Testis (tissue), 3 donors: ENCODE results near the gene CMPK2. TPM values are rescaled to one million over a fixed set of nuclear protein-coding genes. Genes with fewer than 3 reads are reported as not detected.

Experiments used
- DNase-seq: peaks from one replicate; pipeline ENCODE4 v3.0.0-alpha.2; 2019
- H3K27ac ChIP-seq, 2 donors: fragments of 200-600 bp; sonication (generic); one replicate each; pipeline ENCODE4 v1.5.1; 2019
- H3K27me3 ChIP-seq: fragments of 200-600 bp; sonication (generic); one replicate; pipeline ENCODE4 v1.5.1; 2019
- H3K36me3 ChIP-seq: fragments of 200-600 bp; sonication (generic); one replicate; pipeline ENCODE4 v1.5.1; 2017; ENCODE audit warnings: low read depth; ENCODE audit errors: missing control alignments
- H3K4me1 ChIP-seq: fragments of 200-600 bp; sonication (generic); one replicate; pipeline ENCODE4 v1.5.1; 2019
- H3K4me3 ChIP-seq, 2 donors: fragments of 200-600 bp; sonication (generic); one replicate each; pipeline ENCODE4 v1.5.1; 2017 to 2019
- H3K9me3 ChIP-seq: fragments of 200-600 bp; sonication (generic); one replicate; pipeline ENCODE4 v1.5.1; 2017
- POLR2A ChIP-seq: fragments of 450-650 bp; IDR thresholded peaks from one replicate; pipeline ENCODE4 v1.6.1; 2017; ENCODE audit warnings: antibody characterized with exemption, mild to moderate bottlenecking, moderate library complexity
- WGBS, 2 donors: methylation state at CpG; one replicate each; pipeline ENCODE4 v1.1.5; 2018; 5-methylcytosine and 5-hydroxymethylcytosine counted together
- intact Hi-C: fragments of 100-400 bp; cut with DNase I; formaldehyde crosslinking; loops from one replicate; pipeline ENCODE4 v1.15.1; 2023; ENCODE audit warnings: low total_unique reads
- polyA plus RNA-seq: library from polyadenylated mRNA; stranded (reverse); fragments of 350-450 nt; fragmentation: Illumina TruSeq; extraction: RNeasy Lipid Tissue Mini Kit (QIAGEN cat#74804); gene quantifications from one replicate; pipeline ENCODE4 v1.2.3, GENCODE V29; 2014; ENCODE audit warnings: low read depth, low replicate concordance; ENCODE audit not compliant: insufficient read depth
- total RNA-seq, 2 donors: library from RNA; depleted of rRNA; stranded (reverse); fragments of >200 nt; gene quantifications; one replicate each; pipeline ENCODE4 v1.2.3, GENCODE V29; 2016
- TF ChIP-seq, protein P1 (sequence below), 3 experiments: fragments of 450-650 bp in 2 of 3; fragments of 200-600 bp in 1 of 3; sonication (generic) in 1 of 3; IDR thresholded peaks; one replicate each; pipeline ENCODE4 v1.5.1; 2016 to 2019; ENCODE audit warnings: antibody characterized with exemption in 3 of 3, mild to moderate bottlenecking in 2 of 3, moderate library complexity in 1 of 3

CMPK2 gene
- total and polyA plus RNA-seq, 3 donors from 2014 or later, result 11.1 to 16.1 (median 15.4) TPM

DNA sequence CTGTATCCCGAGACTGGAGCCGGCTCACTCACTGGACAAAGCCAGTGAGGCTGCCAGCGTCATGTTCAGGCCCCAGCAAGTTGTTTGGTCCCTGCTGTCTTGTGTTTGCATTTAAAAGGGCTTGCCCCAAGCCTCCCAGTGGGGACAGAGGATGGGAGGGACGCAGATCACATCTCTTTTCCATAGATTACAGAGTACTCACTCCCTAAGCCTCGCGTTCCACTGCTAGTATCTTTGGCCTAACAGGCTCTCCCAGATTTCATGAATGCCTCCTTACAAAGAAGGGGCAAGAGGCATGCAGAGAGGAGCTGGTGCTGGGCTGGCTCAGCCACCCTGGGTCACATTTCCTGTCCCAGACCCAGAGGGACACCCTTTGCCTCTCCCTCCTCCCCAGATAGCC, 59.1 kb downstream of the CMPK2 start:
- no peaks in the 10 kb centered on the region for H3K36me3 ChIP-seq
- H3K9me3 ChIP-seq, result no peaks in the 10 kb centered on the region
- TF ChIP-seq, protein P1, sequence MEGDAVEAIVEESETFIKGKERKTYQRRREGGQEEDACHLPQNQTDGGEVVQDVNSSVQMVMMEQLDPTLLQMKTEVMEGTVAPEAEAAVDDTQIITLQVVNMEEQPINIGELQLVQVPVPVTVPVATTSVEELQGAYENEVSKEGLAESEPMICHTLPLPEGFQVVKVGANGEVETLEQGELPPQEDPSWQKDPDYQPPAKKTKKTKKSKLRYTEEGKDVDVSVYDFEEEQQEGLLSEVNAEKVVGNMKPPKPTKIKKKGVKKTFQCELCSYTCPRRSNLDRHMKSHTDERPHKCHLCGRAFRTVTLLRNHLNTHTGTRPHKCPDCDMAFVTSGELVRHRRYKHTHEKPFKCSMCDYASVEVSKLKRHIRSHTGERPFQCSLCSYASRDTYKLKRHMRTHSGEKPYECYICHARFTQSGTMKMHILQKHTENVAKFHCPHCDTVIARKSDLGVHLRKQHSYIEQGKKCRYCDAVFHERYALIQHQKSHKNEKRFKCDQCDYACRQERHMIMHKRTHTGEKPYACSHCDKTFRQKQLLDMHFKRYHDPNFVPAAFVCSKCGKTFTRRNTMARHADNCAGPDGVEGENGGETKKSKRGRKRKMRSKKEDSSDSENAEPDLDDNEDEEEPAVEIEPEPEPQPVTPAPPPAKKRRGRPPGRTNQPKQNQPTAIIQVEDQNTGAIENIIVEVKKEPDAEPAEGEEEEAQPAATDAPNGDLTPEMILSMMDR (IDR thresholded peaks at IDR 0.05), result no peak
- TF ChIP-seq POLR2A, result no peak
- intact Hi-C loops, result no loop called here
- H3K4me1 ChIP-seq, result no peaks in the 10 kb centered on the region
- no peaks in the 10 kb centered on the region for H3K27me3 ChIP-seq
- H3K27ac ChIP-seq, result no peak overlapping the region
- no peak overlapping the region for H3K4me3 ChIP-seq
- WGBS, 2 donors, result 64 to 77% methylated on average over 6 of the region's 6 CpGs
- no peak for DNase-seq

DNA sequence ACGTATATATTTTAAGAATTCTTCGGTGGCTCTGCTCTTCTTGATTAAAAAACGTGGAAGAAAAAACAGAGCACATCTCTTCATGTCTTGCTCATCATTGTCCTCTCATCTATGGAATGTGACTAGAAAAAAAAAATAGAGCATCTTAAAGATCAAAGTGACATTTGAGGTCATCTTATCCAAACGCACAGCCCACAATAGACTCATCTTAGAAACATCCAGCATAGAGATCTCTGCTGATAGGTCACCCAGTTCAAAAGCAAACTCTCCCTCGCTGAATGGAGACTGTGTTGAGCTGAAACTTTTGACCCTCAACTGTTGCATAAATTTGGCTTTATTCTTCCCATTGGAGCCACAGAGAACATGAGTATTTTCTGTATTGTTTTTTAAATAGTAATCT, 65.2 kb downstream of the CMPK2 start:
- Histone ChIP-seq H3K36me3 (no peaks in the 10 kb centered on the region), H3K27me3 (no peaks in the 10 kb centered on the region), H3K4me3 (no peak overlapping the region), H3K27ac (no peak overlapping the region), H3K4me1 (no peaks in the 10 kb centered on the region), H3K9me3 (no peaks in the 10 kb centered on the region)
- intact Hi-C loops, result no loop called here
- no peak for TF ChIP-seq POLR2A
- TF ChIP-seq, protein P1 (IDR thresholded peaks at IDR 0.05), result no peak
- no peak for DNase-seq
- 70 to 72% methylated on average over 5 of the region's 5 CpGs for WGBS, 2 donors

Other genes starting within 250 kb of the CMPK2 start
- 1 to 10 TPM; 4.4 to 5.5 TPM for gene RSAD2, start 11.9 kb upstream of the CMPK2 start, total RNA-seq
- 2.3 TPM for gene RSAD2, start 11.9 kb upstream of the CMPK2 start, polyA plus RNA-seq
- gene RNF144A, start 51.5 kb upstream of the CMPK2 start, total RNA-seq, result 10 to 100 TPM; 12.6 to 12.9 TPM
- gene RNF144A, start 51.5 kb upstream of the CMPK2 start, polyA plus RNA-seq, result 8.9 TPM